Sigmoid colon (tissue), 4 donors: Measurements from ENCODE around the gene GRM4.

ENCODE experiments used
- CTCF ChIP-seq, 4 experiments: fragments of 450-650 bp in 3 of 4; fragments of 200-600 bp in 1 of 4; IDR thresholded peaks; one replicate each; pipeline ENCODE4 v1.5.1; 2016 to 2019; ENCODE audit warnings: antibody characterized with exemption in 4 of 4, mild to moderate bottlenecking in 3 of 4, moderate library complexity in 2 of 4
- EP300 ChIP-seq, 4 donors: sonication (generic); formaldehyde crosslinking; IDR thresholded peaks; one replicate each; pipeline ENCODE4 v1.6.1; 2017; ENCODE audit warnings: antibody characterized with exemption in 4 of 4
- POLR2A ChIP-seq, 2 donors: fragments of 450-650 bp; IDR thresholded peaks; one replicate each; pipeline ENCODE4 v1.6.1; 2016; ENCODE audit warnings: antibody characterized with exemption in 2 of 2, mild to moderate bottlenecking in 2 of 2, moderate library complexity in 2 of 2

- no peak for TF ChIP-seq CTCF (IDR thresholded peaks at IDR 0.05)
- no peak for TF ChIP-seq POLR2A (IDR thresholded peaks at IDR 0.05)
- TF ChIP-seq EP300 (IDR thresholded peaks at IDR 0.05), result no peak
Observed at GRCh38 chr6:34174846-34175399, 29.0 kb upstream of the GRM4 start.
